ENCODE measurements around the gene FOXG1. TPM values are rescaled to one million over a fixed set of nuclear protein-coding genes. Genes with fewer than 3 reads are reported as not detected.

Gene FOXG1
- total RNA-seq (under 0.01 TPM), polyA plus RNA-seq (ENCODE audit: insufficient read depth in 1 of 8, insufficient read length in 8 of 8, low replicate concordance in 1 of 8) (under 1 TPM in 4 of 8 donors, not detected in 4; 0.05 to 0.83 (median 0.10) TPM)
- long read RNA-seq, donor 1, result 0 reads
- long read RNA-seq, donor 2, result 0 reads
- long read RNA-seq, donor 3, result 0 reads
- long read RNA-seq, donor 4, result 0 reads
- long read RNA-seq, donor 5, result 0 reads
- long read RNA-seq, donor 6, result 0 reads
- long read RNA-seq, donor 7, result 0 reads
- long read RNA-seq, donor 8, result 0 reads
- long read RNA-seq, donor 9, full-length matches to known transcripts, result 1 of 1 reads
- long read RNA-seq, donor 9, partial matches to known transcripts, result 0 of 1 reads
- long read RNA-seq, donor 9, other reads (novel, unspliced or antisense), result 0 of 1 reads
- long read RNA-seq, donor 10, result 0 reads
- long read RNA-seq, donor 11, result 0 reads

DNA sequence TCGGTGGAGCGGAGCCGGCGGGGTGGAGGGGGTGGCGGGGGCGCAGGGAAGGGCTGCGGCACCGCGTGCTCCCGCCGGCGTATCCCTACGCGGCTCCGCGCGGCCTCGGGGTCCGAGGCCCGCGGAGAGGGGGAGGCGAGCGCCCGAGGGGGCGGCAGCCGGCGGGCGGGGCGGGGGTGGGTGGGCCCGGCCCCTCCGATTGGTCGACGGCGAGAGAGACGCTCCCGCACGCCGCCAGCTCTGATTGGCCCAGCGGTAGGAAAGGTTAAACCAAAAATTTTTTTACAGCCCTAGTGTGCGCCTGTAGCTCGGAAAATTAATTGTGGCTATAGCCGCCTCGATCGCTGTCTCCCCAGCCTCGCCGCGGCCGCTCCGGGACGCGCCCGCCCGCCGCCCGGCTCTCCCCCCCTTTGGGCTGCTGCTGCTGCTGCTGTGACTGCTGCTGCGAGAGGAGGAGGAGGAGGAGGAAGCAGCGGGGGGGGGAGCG, at the start of gene FOXG1:
FOXG1 (plus strand) TSS at position 319 of the 487 bp plus-strand sequence. CDS start 493 bp downstream, outside the sequence.
- Histone ChIP-seq H3K27me3 (ENCODE audit: control insufficient read depth, insufficient read depth, low read length) (peaks cover 63% of the 10 kb centered on the region), H3K4me1 (ENCODE audit: control insufficient read depth, insufficient read depth, low read length) (peaks cover 11% of the 10 kb centered on the region), H3K27ac (ENCODE audit: low read length) (no peak within 1 kb of the TSS), H3K4me3 (ENCODE audit: low read length) (no peak within 1 kb of the TSS), H3K36me3 (ENCODE audit: control insufficient read depth, insufficient read depth, low read length) (no peaks in the 10 kb centered on the region), H3K9me3 (replicated peaks; ENCODE audit: control insufficient read depth, low read depth, low read length) (no peaks in the 10 kb centered on the region)
- DNase-seq, result peak; percentile 36
- WGBS (ENCODE audit: insufficient coverage), result 4% methylated on average over 46 of the region's 58 CpGs

DNA sequence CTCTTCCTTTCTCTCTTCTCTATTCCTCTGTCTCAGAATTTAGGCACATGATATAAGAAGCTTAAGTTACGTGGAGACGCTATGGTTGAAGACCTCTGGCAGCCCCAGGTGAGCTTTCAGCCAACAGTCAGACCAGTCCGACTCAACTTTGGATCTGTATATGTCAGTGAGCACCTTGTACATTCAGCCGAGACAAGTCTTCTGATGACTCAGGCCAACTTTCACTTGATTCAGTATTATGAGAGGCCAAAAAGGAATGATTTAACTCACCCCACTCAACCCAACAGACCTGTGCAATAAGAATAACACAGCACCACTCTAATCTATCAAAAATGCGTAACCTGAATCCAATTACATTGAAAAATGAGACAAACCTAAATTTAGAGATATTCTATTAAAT, 47.5 kb upstream of the FOXG1 start:
- no peak for DNase-seq
- WGBS (ENCODE audit: insufficient coverage), result 50% methylated on average over 1 of the region's 5 CpGs
- Histone ChIP-seq H3K4me1 (ENCODE audit: control insufficient read depth, insufficient read depth, low read length) (no peaks in the 10 kb centered on the region), H3K9me3 (replicated peaks; ENCODE audit: control insufficient read depth, low read depth, low read length) (no peaks in the 10 kb centered on the region), H3K36me3 (ENCODE audit: control insufficient read depth, insufficient read depth, low read length) (no peaks in the 10 kb centered on the region), H3K27ac (ENCODE audit: low read length) (no peak overlapping the region), H3K27me3 (ENCODE audit: control insufficient read depth, insufficient read depth, low read length) (no peaks in the 10 kb centered on the region), H3K4me3 (ENCODE audit: low read length) (no peak overlapping the region)

DNA sequence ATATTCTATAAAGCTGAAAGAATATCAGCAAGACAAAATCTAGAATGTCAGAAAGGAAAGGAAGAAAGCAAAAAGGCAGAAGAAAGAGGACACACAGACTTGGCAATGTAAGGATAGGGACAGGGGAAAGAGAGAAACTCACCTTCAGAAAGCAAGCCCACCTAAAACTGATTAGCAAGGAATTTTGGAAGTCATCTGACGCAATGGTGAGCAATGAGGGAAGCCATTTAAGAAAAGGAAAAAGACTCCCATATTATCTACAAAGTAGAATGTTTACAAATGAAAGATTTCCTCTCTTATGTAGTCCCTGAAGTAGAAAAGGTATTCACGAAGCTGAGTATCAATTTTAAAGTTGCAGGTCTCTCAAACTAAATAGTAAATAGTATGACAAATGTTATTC, 35.2 kb upstream of the FOXG1 start:
- H3K27ac ChIP-seq (ENCODE audit: low read length), result no peak overlapping the region
- no peaks in the 10 kb centered on the region for H3K27me3 ChIP-seq (ENCODE audit: control insufficient read depth, insufficient read depth, low read length)
- no CpG with 5 or more reads among the region's 2 CpGs for WGBS (ENCODE audit: insufficient coverage)
- H3K36me3 ChIP-seq (ENCODE audit: control insufficient read depth, insufficient read depth, low read length), result no peaks in the 10 kb centered on the region
- H3K9me3 ChIP-seq (replicated peaks; ENCODE audit: control insufficient read depth, low read depth, low read length), result no peaks in the 10 kb centered on the region
- no peak overlapping the region for H3K4me3 ChIP-seq (ENCODE audit: low read length)
- no peaks in the 10 kb centered on the region for H3K4me1 ChIP-seq (ENCODE audit: control insufficient read depth, insufficient read depth, low read length)
- no peak for DNase-seq

DNA sequence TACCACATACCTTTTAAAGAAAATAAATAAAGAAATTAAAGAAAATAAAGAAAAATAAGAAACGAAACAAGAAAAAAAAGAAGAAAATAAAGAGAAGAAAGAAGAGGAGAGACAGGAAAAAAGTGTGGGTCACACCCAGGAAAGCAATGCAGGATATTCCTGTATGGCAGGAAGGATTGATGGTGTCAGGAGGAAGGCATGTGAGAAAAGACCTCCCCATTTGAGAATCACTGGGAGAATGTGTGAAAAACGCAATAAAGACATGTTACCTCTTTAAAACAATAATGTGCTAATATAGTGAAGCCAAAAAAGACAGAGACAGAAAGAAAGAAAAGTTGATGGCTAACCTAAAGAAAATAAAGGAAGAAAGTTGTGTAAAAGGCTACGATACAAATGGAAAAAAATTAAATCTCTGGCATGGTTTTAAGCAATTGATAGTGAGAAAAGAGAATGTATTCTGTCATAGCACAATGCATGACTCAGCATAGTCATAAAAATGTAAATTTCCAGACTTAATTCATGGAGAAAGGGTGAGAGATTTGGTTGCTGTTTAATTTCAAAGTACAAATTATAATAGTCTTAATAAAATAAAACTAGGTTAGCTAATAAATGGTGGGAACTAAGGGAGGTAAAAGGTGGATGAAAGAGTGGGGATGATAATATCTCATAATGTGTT, 24.3 kb upstream of the FOXG1 start:
- no peaks in the 10 kb centered on the region for H3K4me1 ChIP-seq (ENCODE audit: control insufficient read depth, insufficient read depth, low read length)
- WGBS (ENCODE audit: insufficient coverage), result 80% methylated on average over 1 of the region's 3 CpGs
- no peak overlapping the region for H3K27ac ChIP-seq (ENCODE audit: low read length)
- no peaks in the 10 kb centered on the region for H3K27me3 ChIP-seq (ENCODE audit: control insufficient read depth, insufficient read depth, low read length)
- no peaks in the 10 kb centered on the region for H3K36me3 ChIP-seq (ENCODE audit: control insufficient read depth, insufficient read depth, low read length)
- H3K4me3 ChIP-seq (ENCODE audit: low read length), result no peak overlapping the region
- H3K9me3 ChIP-seq (replicated peaks; ENCODE audit: control insufficient read depth, low read depth, low read length), result peaks cover 3% of the 10 kb centered on the region
- no peak for DNase-seq

DNA sequence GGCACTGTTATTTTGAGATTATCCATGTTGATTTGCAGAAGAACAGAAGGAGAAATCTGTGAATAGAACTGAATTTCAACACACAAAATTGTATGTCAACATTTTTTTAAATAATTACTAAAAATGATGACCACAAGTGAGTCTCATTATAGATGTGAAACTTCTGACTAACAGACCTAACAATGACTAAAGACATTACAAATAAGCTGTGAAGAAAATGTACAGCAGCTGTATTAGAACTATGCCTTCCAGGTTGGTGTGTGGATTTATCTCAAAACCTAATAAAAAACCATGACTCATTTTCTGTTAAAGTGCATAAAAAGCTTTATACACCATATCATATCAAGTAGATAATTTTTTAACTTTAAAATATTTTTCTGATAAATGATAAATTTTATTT, 22.5 kb upstream of the FOXG1 start:
- Histone ChIP-seq H3K4me3 (ENCODE audit: low read length) (no peak overlapping the region), H3K4me1 (ENCODE audit: control insufficient read depth, insufficient read depth, low read length) (no peaks in the 10 kb centered on the region), H3K27ac (ENCODE audit: low read length) (no peak overlapping the region), H3K27me3 (ENCODE audit: control insufficient read depth, insufficient read depth, low read length) (no peaks in the 10 kb centered on the region), H3K9me3 (replicated peaks; ENCODE audit: control insufficient read depth, low read depth, low read length) (peaks cover 3% of the 10 kb centered on the region), H3K36me3 (ENCODE audit: control insufficient read depth, insufficient read depth, low read length) (no peaks in the 10 kb centered on the region)
- no peak for DNase-seq

DNA sequence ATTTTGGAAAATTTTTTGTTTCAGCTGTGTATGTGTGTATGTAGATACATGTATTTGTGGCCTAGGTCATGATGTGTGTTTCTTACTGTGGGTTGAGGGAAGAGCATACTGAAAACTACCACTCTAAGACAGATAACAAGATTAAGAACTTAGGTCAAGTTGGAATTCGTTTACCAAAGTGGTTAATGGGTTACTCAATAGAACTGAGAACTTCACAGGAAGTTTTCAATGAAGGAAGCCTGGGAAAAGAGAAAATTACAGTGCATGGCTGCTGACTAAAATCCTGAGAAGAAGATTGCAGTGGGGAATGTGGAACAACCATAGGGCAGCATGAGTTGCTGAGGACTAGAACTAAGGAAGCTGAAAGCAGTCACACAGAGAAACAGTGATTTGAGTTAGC, 21.4 kb upstream of the FOXG1 start:
- H3K4me3 ChIP-seq (ENCODE audit: low read length), result no peak overlapping the region
- H3K4me1 ChIP-seq (ENCODE audit: control insufficient read depth, insufficient read depth, low read length), result no peaks in the 10 kb centered on the region
- H3K27ac ChIP-seq (ENCODE audit: low read length), result no peak overlapping the region
- H3K9me3 ChIP-seq (replicated peaks; ENCODE audit: control insufficient read depth, low read depth, low read length), result peaks cover 3% of the 10 kb centered on the region
- no peak for DNase-seq
- no CpG with 5 or more reads among the region's 1 CpG for WGBS (ENCODE audit: insufficient coverage)
- no peaks in the 10 kb centered on the region for H3K36me3 ChIP-seq (ENCODE audit: control insufficient read depth, insufficient read depth, low read length)
- H3K27me3 ChIP-seq (ENCODE audit: control insufficient read depth, insufficient read depth, low read length), result no peaks in the 10 kb centered on the region

DNA sequence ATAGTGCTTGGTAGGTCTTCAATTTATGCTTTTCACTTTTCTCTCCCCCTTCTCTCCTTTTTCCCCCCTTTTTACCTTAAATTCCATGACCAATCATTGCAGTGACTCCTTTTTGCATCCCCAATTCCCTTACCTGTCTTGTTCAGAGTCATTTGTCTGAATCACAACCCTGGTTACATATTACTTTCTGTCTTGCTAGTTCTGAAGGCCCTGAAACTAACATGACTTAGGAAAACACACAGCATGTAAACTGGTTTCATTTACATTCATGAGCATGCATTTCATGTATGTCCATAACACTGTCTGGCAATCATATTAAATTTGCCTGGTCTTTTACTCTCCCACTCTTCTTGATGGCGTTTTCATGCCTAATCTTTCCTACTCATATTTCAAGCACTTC, 20.3 kb upstream of the FOXG1 start:
- DNase-seq, result no peak
- 43% methylated on average over 1 of the region's 1 CpG for WGBS (ENCODE audit: insufficient coverage)
- Histone ChIP-seq H3K4me3 (ENCODE audit: low read length) (no peak overlapping the region), H3K9me3 (replicated peaks; ENCODE audit: control insufficient read depth, low read depth, low read length) (peaks cover 3% of the 10 kb centered on the region), H3K27ac (ENCODE audit: low read length) (no peak overlapping the region), H3K4me1 (ENCODE audit: control insufficient read depth, insufficient read depth, low read length) (no peaks in the 10 kb centered on the region), H3K27me3 (ENCODE audit: control insufficient read depth, insufficient read depth, low read length) (no peaks in the 10 kb centered on the region), H3K36me3 (ENCODE audit: control insufficient read depth, insufficient read depth, low read length) (no peaks in the 10 kb centered on the region)

DNA sequence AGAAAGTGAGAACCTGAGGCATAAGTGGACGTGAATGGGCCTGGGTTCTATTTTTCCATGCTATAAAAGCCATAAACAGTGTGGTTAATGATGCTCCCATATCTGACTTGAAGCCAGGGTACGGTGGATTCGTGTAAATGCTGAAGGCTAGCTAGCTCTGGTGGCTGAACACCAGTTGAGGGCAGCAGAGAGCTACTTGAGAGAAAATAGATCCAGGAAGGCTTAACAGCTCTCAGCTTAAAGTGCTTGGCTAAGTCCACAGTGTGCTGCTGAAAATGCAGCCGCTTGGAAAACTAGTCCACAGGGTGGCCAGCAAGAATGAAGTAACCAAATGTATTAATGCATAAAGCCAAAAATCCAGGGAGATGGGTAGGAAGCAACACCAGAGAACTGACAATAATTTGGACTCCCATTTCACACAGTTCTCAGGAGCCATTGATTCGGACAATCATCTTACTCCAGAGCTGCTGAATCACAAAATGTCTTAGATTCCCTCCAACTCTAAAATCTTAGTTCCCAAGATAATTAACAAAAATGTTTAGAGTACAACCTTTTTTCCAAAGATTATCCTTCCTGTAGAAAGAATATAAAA, 15.0 kb upstream of the FOXG1 start:
- 0% methylated on average over 4 of the region's 5 CpGs for WGBS (ENCODE audit: insufficient coverage)
- peaks cover 19% of the 10 kb centered on the region for H3K27me3 ChIP-seq (ENCODE audit: control insufficient read depth, insufficient read depth, low read length)
- H3K4me1 ChIP-seq (ENCODE audit: control insufficient read depth, insufficient read depth, low read length), result no peaks in the 10 kb centered on the region

DNA sequence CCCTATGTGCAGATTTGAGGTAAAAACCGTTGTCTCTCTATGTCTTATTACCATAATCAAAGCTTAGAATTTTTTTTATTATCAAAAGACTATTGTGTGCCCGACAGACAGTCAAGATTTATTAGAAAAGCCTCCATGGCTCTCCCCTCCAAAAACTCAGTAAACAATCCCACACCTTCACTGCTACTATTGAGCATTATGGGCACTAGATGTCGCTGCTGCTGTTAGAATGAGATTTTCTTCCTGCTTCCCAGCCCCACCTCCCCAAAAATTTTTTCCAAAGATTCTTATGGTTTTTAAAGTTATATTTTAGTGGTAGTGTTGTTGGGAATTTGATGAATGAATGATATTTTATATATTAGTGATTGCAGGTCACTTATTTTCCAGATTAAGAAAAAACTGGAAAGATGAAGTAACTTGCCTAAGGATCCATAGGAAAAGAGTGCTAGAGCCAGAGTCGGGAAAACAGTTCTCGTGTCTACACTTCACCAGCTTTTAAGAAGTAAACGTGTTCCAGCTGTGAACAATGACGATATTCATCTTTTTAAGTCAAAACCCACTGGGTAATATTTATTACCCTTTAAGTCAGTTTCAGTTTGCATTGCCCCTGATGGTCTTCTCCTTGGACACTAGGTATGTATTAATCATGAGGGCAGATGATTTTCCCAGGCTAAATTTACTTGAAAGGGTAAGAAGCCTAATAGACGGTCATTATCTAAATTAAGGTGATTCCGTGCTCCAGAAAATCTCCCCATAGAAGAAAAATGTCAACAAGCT, 12.2 kb upstream of the FOXG1 start:
- Histone ChIP-seq H3K4me1 (ENCODE audit: control insufficient read depth, insufficient read depth, low read length) (no peaks in the 10 kb centered on the region), H3K36me3 (ENCODE audit: control insufficient read depth, insufficient read depth, low read length) (no peaks in the 10 kb centered on the region), H3K4me3 (ENCODE audit: low read length) (no peak overlapping the region), H3K27me3 (ENCODE audit: control insufficient read depth, insufficient read depth, low read length) (peaks cover 44% of the 10 kb centered on the region), H3K27ac (ENCODE audit: low read length) (no peak overlapping the region), H3K9me3 (replicated peaks; ENCODE audit: control insufficient read depth, low read depth, low read length) (no peaks in the 10 kb centered on the region)
- DNase-seq, result peak; percentile 69
- WGBS (ENCODE audit: insufficient coverage), result no CpG with 5 or more reads among the region's 9 CpGs

More for the DNA sequence above, 15.0 kb upstream of the FOXG1 start:
- peaks cover 3% of the 10 kb centered on the region for H3K9me3 ChIP-seq (replicated peaks; ENCODE audit: control insufficient read depth, low read depth, low read length)
- DNase-seq, result peak; percentile 54
- no peak overlapping the region for H3K4me3 ChIP-seq (ENCODE audit: low read length)
- no peak overlapping the region for H3K27ac ChIP-seq (ENCODE audit: low read length)
- H3K36me3 ChIP-seq (ENCODE audit: control insufficient read depth, insufficient read depth, low read length), result no peaks in the 10 kb centered on the region

All from muscle of leg (tissue), 16 donors.